ENCODE data around the gene MIER1.

Gene MIER1

GRCh38 chr1:66938613-66939012, 13.8 kb downstream of the MIER1 start:
- H3K27ac ChIP-seq (ENCODE audit: low read depth, low read length), result no peak overlapping the region
- H3K9me3 ChIP-seq (ENCODE audit: control insufficient read depth, insufficient read depth, low read length), result no peaks in the 10 kb centered on the region
- H3K9me2 ChIP-seq (replicated peaks; ENCODE audit: control insufficient read depth, low read length), result no peaks in the 10 kb centered on the region
- no peak overlapping the region for H3K4me3 ChIP-seq (ENCODE audit: low read length)
- no peaks in the 10 kb centered on the region for H3K4me1 ChIP-seq (ENCODE audit: control insufficient read depth, low read length)
- H4K20me1 ChIP-seq (ENCODE audit: control insufficient read depth, insufficient read depth, low read depth, low read length), result no peaks in the 10 kb centered on the region
- no peaks in the 10 kb centered on the region for H3F3A ChIP-seq (ENCODE audit: control insufficient read depth, insufficient read depth)
- TF ChIP-seq EZH2phosphoT487 (IDR thresholded peaks at IDR 0.05; ENCODE audit: borderline replicate concordance, low read length) (no peak), CTCF (IDR thresholded peaks at IDR 0.05; ENCODE audit: low read depth, low read length, poor library complexity, severe bottlenecking) (no peak)
- H3K36me3 ChIP-seq (ENCODE audit: control insufficient read depth, low read length), result peaks cover 42% of the 10 kb centered on the region
- H3K27me3 ChIP-seq (ENCODE audit: control insufficient read depth, low read length), result no peaks in the 10 kb centered on the region
- H3K4me2 ChIP-seq (ENCODE audit: low read length), result no peak overlapping the region
- peaks cover 90% of the 10 kb centered on the region for H3K79me2 ChIP-seq (ENCODE audit: control insufficient read depth, low read length)

GRCh38 chr1:66940981-66941380, 16.2 kb downstream of the MIER1 start:
- no peak overlapping the region for H3K27ac ChIP-seq (ENCODE audit: low read depth, low read length)
- no peaks in the 10 kb centered on the region for H3K4me1 ChIP-seq (ENCODE audit: control insufficient read depth, low read length)
- no peaks in the 10 kb centered on the region for H4K20me1 ChIP-seq (ENCODE audit: control insufficient read depth, insufficient read depth, low read depth, low read length)
- peaks cover 75% of the 10 kb centered on the region for H3K79me2 ChIP-seq (ENCODE audit: control insufficient read depth, low read length)
- peaks cover 51% of the 10 kb centered on the region for H3K36me3 ChIP-seq (ENCODE audit: control insufficient read depth, low read length)
- H3K4me3 ChIP-seq (ENCODE audit: low read length), result no peak overlapping the region
- no peaks in the 10 kb centered on the region for H3F3A ChIP-seq (ENCODE audit: control insufficient read depth, insufficient read depth)
- no peaks in the 10 kb centered on the region for H3K27me3 ChIP-seq (ENCODE audit: control insufficient read depth, low read length)
- no peak overlapping the region for H3K4me2 ChIP-seq (ENCODE audit: low read length)
- H3K9me2 ChIP-seq (replicated peaks; ENCODE audit: control insufficient read depth, low read length), result no peaks in the 10 kb centered on the region
- H3K9me3 ChIP-seq (ENCODE audit: control insufficient read depth, insufficient read depth, low read length), result no peaks in the 10 kb centered on the region
- TF ChIP-seq EZH2phosphoT487 (IDR thresholded peaks at IDR 0.05; ENCODE audit: borderline replicate concordance, low read length), result no peak
- no peak for TF ChIP-seq CTCF (IDR thresholded peaks at IDR 0.05; ENCODE audit: low read depth, low read length, poor library complexity, severe bottlenecking)

- Histone ChIP-seq H3K4me2 (ENCODE audit: low read length) (no peak overlapping the region), H3K9me2 (replicated peaks; ENCODE audit: control insufficient read depth, low read length) (no peaks in the 10 kb centered on the region), H4K20me1 (ENCODE audit: control insufficient read depth, insufficient read depth, low read depth, low read length) (no peaks in the 10 kb centered on the region), H3K79me2 (ENCODE audit: control insufficient read depth, low read length) (peaks cover 50% of the 10 kb centered on the region), H3K9me3 (ENCODE audit: control insufficient read depth, insufficient read depth, low read length) (no peaks in the 10 kb centered on the region), H3F3A (ENCODE audit: control insufficient read depth, insufficient read depth) (no peaks in the 10 kb centered on the region; the same call in 1 of the 2 replicates), H3K4me3 (ENCODE audit: low read length) (no peak overlapping the region), H3K27ac (ENCODE audit: low read depth, low read length) (no peak overlapping the region), H3K4me1 (ENCODE audit: control insufficient read depth, low read length) (no peaks in the 10 kb centered on the region), H3K36me3 (ENCODE audit: control insufficient read depth, low read length) (peaks cover 76% of the 10 kb centered on the region), H3K27me3 (ENCODE audit: control insufficient read depth, low read length) (no peaks in the 10 kb centered on the region)
- TF ChIP-seq EZH2phosphoT487 (IDR thresholded peaks at IDR 0.05; ENCODE audit: borderline replicate concordance, low read length) (no peak), CTCF (IDR thresholded peaks at IDR 0.05; ENCODE audit: low read depth, low read length, poor library complexity, severe bottlenecking) (no peak)
These were observed 18.7 kb downstream of the MIER1 start for GRCh38 chr1:66943361-66943969.

All from DOHH2 (cell line).